Hematopoietic multipotent progenitor cell treated with erythropoietin and hydrocortisone succinate and interleukin-3 and kit ligand, for 4 days (in vitro differentiated cells): ENCODE data around the gene RENBP.

Experiments
- DNase-seq: peaks from one replicate; pipeline ENCODE4 v3.0.0-alpha.2; 2015

The RENBP gene

DNA sequence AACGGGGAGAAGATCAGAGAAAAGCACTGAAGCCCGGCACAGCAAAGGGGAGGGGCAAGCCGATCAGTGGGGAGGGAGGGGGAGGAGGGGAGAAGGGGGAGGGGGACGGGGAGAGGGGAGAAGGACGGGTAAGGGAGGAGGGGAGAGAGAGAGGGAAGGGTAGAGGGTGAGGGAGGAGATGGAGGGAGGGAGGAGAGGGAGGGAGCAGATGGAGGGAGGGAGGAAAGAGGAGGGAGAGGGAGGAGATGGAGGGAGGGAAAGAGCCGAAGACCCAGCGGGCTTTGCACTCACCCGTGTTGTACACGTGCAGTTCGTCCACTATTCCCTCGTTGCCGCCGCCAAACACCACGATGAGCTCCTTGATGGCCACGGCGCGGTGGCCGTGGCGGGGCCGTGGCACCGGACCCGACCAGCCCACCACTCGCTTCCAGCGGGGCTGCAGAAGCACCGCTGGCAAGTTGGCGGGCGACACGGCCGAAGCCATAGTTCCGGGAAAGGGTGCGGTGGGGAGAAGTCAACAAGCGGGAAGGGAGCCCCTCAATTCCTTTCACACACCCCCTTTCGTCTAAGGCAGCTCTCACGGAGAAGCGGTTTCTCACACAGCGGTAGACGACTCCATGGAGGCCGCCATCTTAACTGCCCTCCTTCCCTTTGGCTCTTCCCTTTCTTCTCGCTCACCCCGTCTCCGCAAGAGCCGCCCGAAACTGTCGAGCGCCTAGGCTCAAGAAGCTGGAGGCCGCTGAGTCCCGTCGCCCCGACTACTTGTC is 26.1 kb upstream of the RENBP start:
- DNase-seq = peak; percentile 88

DNA sequence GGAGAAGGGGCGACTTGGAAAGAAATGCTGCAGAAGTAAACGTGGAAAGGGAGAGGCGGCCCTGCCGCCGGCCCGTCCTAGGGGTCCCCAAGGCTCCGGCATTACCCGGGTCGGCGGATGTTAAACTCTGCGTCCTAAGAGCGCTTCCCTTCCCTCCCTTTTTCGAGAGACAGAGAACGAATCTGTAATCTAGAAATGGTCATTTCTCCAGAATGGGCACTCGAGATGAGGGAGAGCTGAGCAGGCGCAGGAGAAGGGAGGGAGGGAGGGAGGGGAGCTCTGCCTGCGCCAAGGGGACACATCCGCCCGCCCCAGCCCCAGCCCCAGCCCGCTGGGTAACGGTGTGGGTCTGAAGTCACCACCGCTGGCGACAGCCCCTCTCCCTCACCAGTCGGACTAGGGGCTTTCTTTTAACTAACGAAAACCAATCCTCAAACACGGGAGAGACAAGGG is 25.5 kb upstream of the RENBP start:
- DNase-seq = no peak

DNA sequence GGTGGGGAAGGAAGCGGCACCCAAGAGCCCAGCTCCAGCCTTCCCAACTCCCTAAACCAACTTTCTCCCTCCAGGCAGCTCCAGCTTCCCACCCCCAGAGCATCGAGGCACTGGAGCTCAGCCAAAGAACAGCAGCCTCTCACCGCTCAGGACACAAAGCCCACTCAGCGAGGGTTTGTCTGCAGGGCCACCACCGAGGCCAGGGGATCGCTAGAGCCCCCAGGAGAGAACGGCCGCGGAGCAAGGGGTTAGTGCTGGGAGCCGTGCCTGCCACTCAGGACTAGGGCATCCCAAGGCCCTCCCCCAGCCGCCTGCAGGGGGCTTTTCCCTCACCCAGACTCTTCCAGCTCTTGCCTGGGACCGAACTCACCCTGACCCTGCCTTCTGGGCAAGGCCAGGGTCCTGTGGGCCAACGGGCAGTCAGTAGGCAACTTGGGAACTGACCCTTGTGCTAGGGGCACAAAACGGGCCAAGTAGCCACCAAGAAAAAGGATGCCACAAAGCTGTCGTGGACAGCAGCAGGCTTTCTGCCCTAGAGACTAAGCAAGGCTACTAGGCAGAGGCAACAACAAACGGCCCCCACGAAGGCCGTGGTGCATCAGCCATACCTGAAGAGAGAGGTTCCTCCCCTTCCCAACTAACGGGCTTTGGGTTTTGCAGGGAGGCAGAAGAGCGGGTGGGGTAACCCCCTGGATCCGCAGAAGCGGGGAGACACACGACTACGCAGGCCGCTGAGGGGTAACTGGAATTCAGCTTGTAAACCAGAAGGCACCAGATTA is 24.9 kb upstream of the RENBP start:
- peak; percentile 26 for DNase-seq

DNA sequence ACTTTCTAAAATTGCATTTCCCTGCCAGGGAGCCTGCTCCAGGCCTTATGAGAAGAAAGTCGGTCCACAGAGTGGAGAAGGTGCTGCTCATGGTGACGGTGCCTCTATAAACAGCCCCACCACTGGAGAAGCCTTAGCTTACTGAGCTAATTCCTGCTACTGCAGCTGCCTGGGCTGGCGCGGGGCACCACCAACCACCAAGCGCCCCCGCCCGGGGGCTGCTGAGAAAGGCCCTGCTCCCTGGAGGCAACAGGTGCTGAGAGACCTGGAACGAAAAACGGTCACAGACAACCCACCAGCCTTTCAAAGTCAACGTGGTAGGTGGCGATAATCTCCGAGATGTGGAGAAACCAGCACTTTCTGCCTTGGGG is 24.3 kb upstream of the RENBP start:
- DNase-seq = peak; percentile 71

DNA sequence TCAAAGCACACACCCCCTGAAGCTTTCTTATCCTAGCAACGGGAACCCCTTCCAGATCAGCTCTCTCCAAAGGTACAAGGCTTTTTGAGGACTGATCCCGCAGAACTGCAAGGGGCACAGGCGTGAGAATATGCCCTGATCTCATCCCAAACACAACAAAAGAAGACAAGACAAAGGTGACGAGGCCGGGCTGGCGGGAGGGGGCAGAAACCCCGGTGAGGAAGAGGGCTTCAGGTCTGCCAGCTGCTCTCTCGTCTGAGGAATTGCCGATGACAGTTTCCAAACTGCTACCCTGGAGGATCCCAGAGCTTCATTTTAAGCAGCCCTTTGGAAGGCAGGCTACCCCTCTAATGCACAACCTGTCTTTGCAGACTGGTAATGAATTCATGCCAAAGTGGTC is 23.8 kb upstream of the RENBP start:
- DNase-seq = no peak

DNA sequence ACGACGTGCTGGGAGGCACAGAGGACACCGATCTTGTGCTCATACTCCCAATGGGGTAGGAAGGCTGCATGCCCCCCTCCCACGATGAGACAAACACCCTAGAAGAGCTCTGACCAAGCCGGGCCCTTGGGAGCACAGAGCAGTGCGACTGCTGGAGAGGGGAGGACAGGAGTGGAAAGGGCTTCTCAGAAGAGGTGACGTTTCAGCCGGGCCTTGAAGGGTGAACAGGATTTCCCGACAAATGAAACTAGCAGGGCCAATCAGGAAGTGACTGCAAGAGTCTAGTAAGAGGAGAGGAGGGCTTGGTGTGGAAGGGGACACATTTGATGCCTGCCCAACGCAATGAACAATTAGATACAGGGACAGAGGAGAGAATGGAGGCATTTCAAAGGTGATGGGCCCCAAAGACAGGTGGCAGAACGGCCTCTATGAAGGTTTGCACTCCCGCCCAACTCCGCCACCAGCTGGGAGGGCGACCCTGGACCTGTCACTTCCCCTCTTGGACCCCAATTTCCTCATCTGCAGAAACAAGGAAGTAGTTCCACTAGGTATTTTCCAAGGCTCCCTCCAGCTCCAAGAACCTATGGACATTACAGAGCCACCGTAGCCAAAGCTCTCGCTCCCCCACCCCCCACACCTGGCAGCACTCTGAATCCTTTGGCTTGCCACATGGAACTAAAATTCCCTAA is 23.2 kb upstream of the RENBP start:
- DNase-seq = peak; percentile 41

DNA sequence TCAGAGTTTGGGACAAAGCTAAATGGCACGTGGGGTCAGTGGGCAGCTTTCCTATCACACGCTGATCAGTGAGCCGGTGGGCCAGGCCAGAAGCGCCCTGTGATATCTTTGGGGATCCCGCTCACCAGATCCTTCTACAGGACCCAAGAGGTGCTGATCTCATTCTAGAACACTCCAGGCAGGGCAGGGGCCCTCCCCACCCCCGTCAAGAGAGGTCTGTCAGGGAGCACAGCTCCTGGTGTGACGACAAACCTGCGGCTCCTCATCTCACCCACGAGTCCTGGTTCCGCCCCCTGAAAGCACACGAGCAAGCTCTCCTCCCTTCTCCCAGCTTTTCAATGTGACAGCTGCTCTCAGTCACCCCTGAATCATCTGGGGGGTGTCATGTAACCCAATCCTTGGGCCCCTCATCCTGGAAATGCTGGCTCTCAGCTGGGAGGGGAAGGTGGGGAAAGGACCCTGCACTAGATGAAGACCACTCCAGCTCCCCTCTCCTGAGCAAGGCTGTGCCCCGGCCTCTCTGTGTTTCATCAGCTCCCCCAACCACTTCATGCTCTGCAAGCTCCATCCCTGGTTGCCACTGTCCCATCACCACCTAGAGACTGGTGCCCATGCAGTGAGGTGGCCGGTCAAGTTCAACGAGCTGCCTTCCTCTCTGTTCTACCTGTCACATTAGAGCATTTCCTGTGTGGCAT is 22.5 kb upstream of the RENBP start:
- no peak for DNase-seq

DNA sequence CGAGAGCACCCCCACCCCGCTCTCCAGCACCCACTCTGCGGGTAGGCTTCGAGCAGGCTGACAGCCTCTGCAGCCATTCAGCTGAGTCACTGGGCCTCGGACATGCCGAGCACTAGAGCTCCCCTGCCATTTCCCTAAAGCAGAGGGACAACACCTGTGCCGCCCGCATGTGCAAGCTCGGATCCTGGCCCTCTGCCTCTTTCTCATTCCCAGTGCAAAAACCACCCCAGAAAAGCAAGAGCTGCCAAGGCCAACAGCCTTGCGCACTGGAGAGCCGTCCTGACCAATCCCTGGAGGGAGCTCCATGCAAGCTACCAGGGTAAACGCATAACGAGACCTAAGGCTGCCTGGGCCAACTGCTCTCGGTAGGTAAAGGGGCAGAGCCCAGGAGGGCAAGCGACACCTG is 21.8 kb upstream of the RENBP start:
- no peak for DNase-seq

DNA sequence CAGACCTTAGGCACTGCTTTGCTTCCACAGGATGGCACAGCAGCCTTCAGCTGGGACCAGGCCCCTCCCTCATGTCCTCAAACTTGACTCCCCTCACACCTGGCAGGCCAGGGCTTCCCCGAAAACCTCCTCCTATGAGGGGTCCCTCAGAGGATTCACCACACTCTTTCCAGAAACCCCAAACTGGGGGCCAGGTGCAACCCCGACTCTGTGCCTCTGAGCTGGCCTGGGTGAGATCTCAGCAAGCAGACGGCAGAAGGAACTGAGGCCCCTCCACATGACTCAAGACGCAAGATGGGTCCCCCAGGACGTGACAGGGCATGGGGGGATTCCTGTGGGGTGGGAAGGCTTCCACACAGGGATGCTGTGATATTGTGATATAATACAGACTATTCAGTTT is 21.0 kb upstream of the RENBP start:
- DNase-seq = no peak

DNA sequence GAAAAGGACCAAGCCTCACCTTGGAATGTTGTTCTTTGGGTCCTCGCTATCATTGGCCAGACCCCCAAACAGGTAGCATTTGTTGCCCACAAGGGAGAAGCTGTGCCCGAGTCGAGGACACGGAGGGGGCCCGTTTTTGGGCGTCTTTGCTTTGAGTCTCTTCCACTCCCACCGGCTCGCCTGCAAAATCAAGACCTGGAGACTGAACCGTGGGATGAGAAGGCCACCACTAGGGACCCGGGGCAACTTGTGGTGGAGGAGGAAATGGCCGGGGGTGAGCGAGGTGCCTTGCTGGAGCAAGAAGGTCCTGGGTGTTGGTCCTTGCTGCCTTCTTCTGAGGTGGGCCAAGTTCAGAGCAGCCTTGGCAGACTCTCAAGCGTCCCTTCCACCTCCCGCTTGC is 19.7 kb upstream of the RENBP start:
- no peak for DNase-seq

DNA sequence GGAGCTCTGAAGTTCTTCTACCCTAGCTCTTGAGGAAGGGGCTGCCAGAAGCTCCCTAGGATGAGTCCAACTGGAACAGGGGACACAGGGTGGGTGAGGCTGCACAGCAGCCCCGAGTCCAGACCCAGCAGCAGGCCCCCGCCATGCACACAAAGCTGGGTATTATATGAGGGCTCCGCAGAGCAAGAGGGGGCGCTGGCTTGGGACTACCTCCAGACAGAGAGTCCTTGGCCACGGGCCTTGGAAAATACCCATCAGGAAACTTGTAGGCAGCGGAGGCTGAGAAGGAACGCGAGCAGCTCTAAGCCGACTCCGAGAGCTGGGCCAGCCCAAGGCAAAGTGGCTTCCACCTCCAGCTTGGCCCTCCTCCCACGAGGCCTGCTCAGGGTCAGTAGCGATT is 19.1 kb upstream of the RENBP start:
- no peak for DNase-seq

DNA sequence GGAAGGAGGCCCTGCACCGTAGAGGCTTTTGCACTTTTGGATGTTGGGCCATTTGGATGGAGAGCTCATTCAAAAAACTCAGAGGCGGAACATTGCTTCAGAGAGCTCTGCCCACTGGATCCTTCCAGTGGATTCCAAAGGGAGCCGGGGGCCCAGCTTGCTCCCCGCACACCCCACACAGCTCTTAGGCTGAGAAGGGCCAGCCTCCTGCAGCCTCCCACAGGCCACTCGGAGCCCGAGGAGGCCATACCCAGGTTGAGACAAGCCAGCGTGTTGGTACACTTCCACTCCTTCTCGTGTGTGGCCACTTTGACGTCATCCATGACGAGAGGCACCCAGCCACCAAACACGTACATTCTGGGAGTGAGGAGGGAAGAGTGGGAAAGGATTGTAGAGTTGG is 16.8 kb upstream of the RENBP start:
- no peak for DNase-seq

DNA sequence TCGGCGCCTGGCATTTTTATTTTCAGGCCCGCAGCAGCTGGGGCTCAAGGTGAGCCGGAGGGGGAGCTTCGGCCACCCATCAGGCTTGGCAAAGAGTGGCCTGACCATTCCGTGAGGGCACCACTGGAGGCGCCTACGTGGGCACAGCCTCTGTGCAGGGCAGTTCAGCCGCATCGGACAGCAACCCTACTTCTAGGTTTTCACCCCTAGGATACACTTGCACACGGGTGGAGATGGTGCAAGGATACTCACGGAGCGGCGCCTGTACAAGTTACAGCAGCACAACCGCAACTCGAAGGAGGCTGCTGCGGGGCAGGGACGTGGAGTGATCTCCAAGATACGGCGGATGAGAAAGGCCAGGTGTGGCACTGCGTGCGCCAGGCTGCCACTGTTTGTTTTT is 16.3 kb upstream of the RENBP start:
- DNase-seq = no peak

DNA sequence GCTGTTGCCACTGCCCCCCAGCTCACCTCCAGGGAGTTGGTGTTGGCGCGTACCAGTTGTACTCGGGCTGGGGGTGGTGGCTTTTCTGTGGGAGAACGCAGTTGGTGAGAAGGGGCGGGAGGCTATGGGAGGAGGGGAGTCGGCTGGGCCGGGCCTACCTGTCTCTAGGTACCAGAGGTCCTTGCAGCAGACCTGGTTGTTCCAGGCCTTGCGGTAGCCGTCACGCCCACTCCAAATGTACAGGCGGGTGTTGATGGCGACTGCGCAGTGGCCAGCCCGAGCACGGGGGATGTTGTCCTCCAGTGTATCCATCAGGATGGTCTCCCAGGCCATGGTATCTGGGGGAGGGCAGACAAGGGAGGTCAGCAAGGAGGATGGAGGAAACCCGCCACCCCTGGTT is 15.6 kb upstream of the RENBP start:
- DNase-seq = no peak

DNA sequence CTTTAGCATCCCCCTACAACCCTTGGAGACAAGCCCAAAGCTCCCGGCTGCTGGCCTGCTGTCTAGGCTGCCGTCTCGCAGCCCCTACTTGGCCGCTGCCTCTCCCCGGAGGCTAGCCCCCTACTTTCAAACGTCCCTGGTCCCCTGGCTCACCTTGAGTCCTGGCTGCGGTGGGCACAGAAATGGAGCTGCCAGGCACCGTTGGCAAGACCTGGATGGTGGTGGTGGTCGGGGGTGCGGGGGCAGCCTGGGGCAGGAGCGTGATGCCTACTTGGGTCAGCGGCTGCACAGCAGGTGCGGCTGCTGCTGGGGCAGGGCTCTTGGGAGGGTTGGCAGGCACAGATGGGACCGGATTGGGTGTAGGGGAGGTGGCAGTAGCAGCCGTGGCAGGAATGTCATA is 15.2 kb upstream of the RENBP start:
- DNase-seq = no peak

DNA sequence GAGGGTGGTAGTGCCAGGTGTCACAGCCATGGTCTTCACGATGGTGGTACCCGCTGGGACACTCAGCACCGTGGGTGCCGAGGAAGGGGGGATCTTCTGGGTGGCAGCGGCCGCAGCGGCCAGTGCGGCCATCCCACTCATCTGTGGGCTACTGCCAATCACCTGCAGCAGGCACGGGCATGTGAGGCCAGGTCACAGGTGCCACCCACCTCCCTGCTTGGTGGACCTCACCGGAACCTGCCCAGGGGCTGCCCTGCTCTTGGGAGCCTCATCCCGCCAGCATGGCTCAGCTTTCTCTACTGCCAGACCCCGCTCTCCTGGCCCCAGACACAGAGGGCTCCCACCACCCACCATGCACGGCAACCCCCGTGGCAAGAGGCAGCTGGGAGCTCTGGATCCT is 14.2 kb upstream of the RENBP start:
- no peak for DNase-seq

DNA sequence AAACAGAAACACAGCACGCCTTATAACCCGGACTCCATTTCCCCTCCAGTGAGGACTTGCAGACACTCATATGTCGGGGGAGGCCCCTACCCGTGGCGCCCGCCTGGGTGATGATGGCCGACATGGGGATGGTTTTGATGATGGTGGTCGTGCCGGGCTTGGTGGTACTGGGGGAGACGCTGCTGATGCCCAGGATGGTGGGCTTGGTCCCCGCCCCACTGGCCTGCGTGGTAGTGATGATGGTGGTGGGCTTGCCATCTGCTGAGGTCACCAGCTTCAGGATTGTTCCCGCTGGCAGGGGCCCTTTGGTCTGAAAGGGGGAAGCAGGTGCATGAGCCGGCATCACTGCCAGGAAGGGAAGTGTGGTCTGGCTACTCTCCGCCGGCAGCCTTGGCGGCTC is 12.8 kb upstream of the RENBP start:
- DNase-seq = no peak

DNA sequence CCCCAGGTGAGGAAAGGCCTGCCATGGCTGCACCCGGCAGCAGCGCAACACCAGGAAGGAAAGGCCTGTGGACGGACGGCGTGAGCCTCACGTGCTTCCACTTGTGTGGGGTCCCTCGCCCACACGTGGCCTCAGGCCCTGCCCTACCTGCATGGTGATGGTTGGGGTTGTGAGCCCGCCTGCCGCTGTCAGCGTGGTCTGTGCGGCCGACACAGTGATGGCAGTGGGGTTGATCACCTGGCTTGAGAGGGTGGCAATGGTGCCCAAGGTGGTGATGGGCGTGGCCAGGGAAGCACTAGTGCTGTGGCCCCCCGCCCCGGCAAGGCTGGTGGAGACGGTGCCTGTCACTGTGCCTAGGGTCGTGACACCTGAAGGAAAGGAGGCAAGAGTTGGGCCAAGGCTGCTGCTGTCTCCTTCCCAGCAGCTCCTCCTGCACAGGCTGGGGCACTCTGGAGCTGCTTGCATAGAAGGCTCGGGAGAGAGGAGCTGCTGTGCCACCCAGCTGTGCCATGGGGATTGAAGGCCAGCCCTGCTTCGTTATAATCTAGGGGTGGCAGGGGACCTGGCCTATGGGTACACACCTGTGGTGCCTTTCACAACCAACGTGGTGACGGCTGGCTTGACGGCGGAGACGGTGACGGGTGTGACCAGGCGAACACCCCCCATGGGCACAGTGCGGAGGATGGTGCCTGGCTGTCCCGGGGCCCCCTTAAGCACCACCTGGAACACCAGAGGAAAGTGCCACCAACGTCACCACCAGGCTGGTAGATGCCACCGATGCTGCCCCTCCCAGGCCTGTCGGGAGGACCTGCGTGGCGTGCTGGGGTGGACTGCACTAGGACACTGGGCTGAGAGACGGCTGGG is 11.8 kb upstream of the RENBP start:
- DNase-seq = no peak

DNA sequence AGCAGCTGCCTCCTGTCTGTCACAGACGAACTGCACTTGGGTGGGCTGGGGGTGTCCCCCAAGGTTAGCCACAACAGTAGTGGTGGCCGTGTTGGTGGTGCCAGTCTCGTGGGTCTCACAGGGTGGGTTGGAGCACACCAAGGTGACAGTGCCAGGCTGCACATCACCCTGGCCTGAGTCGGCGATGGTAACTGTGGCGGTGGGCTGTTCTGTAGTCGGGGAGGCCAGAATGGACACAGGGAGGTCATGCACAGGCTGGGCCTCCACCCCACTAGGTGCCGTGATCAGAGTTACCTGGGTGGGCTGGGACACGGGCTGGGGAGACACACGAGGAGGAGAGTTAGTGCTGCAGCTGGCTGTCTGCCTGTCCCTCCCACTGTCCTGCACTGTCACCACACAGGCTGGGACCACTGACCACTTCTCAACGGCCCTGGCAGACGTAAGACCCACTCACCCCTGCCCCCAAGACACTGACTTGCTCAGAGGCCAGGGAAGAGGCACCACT is 10.8 kb upstream of the RENBP start:
- DNase-seq = no peak

DNA sequence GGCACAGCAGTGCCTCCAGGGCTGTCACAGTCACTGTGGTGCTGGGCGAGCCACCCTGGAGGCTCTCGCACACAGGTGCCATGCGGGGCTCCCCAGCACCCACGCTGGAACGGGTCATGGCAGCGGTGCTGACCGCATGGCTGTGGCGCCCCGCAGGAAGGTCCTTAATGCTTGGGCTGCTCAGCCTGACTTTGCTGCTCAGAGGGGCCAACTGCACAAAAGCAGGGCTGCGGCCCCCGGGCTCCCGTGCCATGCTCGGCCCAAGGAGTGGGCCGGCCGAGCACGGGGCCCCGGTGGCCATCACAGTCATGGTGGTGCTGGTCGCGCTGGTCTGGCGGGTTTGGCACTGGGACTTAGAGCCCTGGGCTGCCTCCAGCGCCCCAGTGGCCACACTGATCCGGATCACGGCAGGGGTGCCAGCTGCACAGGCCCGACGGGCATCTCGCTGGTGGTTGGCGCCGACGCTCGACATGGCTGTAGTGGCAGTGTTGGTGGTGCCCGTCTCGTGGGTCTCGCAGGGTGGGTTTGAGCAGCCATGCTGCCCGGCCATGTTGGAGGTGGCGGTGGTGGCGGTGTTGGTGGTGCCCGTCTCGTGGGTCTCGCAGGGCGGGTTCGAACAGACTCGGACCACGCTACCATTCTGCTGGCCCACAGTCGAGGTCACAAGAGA is 10.2 kb upstream of the RENBP start:
- DNase-seq = no peak

DNA sequence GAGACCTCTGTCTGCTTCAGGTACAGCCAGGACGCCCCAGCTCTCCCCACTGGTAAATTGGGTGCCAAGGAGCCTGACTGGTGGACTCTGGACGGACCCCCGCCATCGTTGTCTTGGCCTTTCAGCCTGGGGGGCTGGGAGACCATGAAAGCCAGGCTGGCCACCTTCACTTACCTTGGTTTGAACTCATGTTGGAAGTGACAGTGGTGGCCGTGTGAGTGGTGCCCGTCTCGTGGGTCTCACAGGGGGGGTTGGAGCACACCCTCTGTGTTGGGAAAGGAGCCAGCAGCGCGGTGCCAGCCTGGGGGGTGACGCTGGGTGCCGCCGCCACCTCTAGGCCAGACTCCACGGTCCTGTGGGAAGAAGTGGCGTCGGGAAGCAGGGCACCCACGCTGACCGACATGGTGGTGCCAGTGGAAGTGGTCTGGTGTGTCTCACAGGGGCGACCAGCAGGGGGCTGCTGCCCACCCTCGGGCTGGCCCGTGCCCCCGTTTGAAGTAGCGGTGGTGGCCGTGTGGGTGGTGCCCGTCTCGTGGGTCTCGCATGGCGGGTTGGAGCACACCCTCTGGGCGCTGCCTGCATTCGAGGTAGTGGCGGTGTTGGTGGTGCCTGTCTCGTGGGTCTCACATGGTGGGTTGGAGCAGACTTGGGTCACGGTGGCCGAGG is 9.6 kb upstream of the RENBP start:
- peak; percentile 22 for DNase-seq
